HEK293 (cell line): ENCODE data around the gene ADAR.
A peak's percentile ranks its signal among the peaks of the same experiment; 100 is the strongest.

Source experiments
- CTCF ChIA-PET: fragments of 350-600 bp; formaldehyde crosslinking; extraction: SDS; loops from one replicate; lab custom pipeline; 2021; ENCODE audit warnings: antibody characterized with exemption; lab: Yijun Ruan, JAX
- POLR2A ChIA-PET: fragments of 300-600 bp; formaldehyde crosslinking; extraction: SDS; loops from one replicate; lab custom pipeline; 2020; ENCODE audit warnings: antibody characterized with exemption, inconsistent platforms; lab: Yijun Ruan, JAX
- H3K27ac ChIP-seq: fragments of 200-500 bp; sonication (Bioruptor generic); 2 replicates; pipeline ENCODE4 v1.5.1; 2014; ENCODE audit warnings: low read depth, low read length, control low read depth, inconsistent platforms; ENCODE audit errors: extremely low read depth
- H3K36me3 ChIP-seq, 2 experiments: fragments of 200-500 bp in 1 of 2; sonication (Bioruptor generic) in 1 of 2; 1 replicate in 1 of 2; 2 replicates in 1 of 2; pipeline ENCODE4 v1.5.1; 2014 to 2017; ENCODE audit warnings: inconsistent platforms in 2 of 2, low read length in 2 of 2; ENCODE audit not compliant: control insufficient read depth in 2 of 2, insufficient read depth in 1 of 2
- H3K4me1 ChIP-seq: fragments of 200-500 bp; sonication (Bioruptor generic); 2 replicates; pipeline ENCODE4 v1.5.1; 2014; ENCODE audit warnings: mild to moderate bottlenecking, low read length, inconsistent platforms; ENCODE audit not compliant: control insufficient read depth, insufficient read depth
- H3K4me3 ChIP-seq: 2 replicates; pipeline ENCODE4 v1.5.1; 2011; ENCODE audit warnings: low read depth, mild to moderate bottlenecking, control low read depth, low read length, moderate library complexity
- H3K9me3 ChIP-seq: fragments of 200-500 bp; sonication (Bioruptor generic); 2 replicates; pipeline ENCODE4 v1.5.1; 2014; ENCODE audit warnings: low read depth, low read length, inconsistent platforms; ENCODE audit not compliant: control insufficient read depth, insufficient read depth
- EGR2 ChIP-seq: fragments of 450-650 bp; formaldehyde crosslinking; IDR thresholded peaks from 2 replicates; pipeline ENCODE4 v1.5.1; 2016; ENCODE audit warnings: low read depth, missing biosample characterization, missing genetic modification characterization
- FEZF1 ChIP-seq: fragments of 450-650 bp; formaldehyde crosslinking; IDR thresholded peaks from 2 replicates; pipeline ENCODE4 v1.5.1; 2016; ENCODE audit warnings: missing biosample characterization, missing genetic modification characterization
- HOXA7 ChIP-seq: sonication (generic); formaldehyde crosslinking; IDR thresholded peaks from 2 replicates; pipeline ENCODE4 v1.8.1; 2022; ENCODE audit warnings: missing genetic modification reagents, borderline replicate concordance
- PRDM1 ChIP-seq: fragments of 450-650 bp; formaldehyde crosslinking; IDR thresholded peaks from 2 replicates; pipeline ENCODE4; 2016; ENCODE audit warnings: missing biosample characterization, missing genetic modification characterization
- PRDM10 ChIP-seq: fragments of 450-650 bp; formaldehyde crosslinking; IDR thresholded peaks from 2 replicates; pipeline ENCODE4 v1.5.1; 2016; ENCODE audit warnings: missing biosample characterization, missing genetic modification characterization
- YY1 ChIP-seq: fragments of 450-650 bp; formaldehyde crosslinking; IDR thresholded peaks from 2 replicates; pipeline ENCODE4 v1.5.1; 2018; ENCODE audit warnings: missing biosample characterization, missing genetic modification characterization
- YY2 ChIP-seq: fragments of 450-650 bp; formaldehyde crosslinking; IDR thresholded peaks from 2 replicates; pipeline ENCODE4 v1.5.1; 2016; ENCODE audit warnings: missing biosample characterization, missing genetic modification characterization
- ZBTB6 ChIP-seq: fragments of 450-650 bp; formaldehyde crosslinking; IDR thresholded peaks from 2 replicates; pipeline ENCODE4 v1.5.1; 2017; ENCODE audit warnings: missing biosample characterization, missing genetic modification characterization
- ZEB2 ChIP-seq: fragments of 450-650 bp; formaldehyde crosslinking; IDR thresholded peaks from 2 replicates; pipeline ENCODE4 v1.5.1; 2016; ENCODE audit warnings: missing biosample characterization, missing genetic modification characterization
- ZFP69B ChIP-seq: fragments of 450-650 bp; formaldehyde crosslinking; IDR thresholded peaks from 2 replicates; pipeline ENCODE4 v1.5.1; 2016; ENCODE audit warnings: missing biosample characterization, missing genetic modification characterization
- ZNF140 ChIP-seq: fragments of 450-650 bp; formaldehyde crosslinking; IDR thresholded peaks from 2 replicates; pipeline ENCODE4 v1.5.1; 2016; ENCODE audit warnings: missing biosample characterization, missing genetic modification characterization
- ZNF19 ChIP-seq: fragments of 450-650 bp; formaldehyde crosslinking; IDR thresholded peaks from 2 replicates; pipeline ENCODE4; 2016; ENCODE audit warnings: missing biosample characterization, missing genetic modification characterization, low read depth
- ZNF214 ChIP-seq: fragments of 450-650 bp; formaldehyde crosslinking; IDR thresholded peaks from 2 replicates; pipeline ENCODE4 v1.5.1; 2017; ENCODE audit warnings: missing biosample characterization, mild to moderate bottlenecking, missing genetic modification characterization, borderline replicate concordance
- ZNF302 ChIP-seq: fragments of 450-650 bp; formaldehyde crosslinking; IDR thresholded peaks from 2 replicates; pipeline ENCODE4 v1.5.1; 2016; ENCODE audit warnings: missing biosample characterization, missing genetic modification characterization, low read depth
- ZNF335 ChIP-seq: fragments of 450-650 bp; formaldehyde crosslinking; conservative IDR thresholded peaks from 2 replicates; pipeline ENCODE4 v1.5.1; 2016; ENCODE audit warnings: missing biosample characterization, missing genetic modification characterization
- ZNF354C ChIP-seq: fragments of 450-650 bp; formaldehyde crosslinking; IDR thresholded peaks from 2 replicates; pipeline ENCODE4 v1.5.1; 2016; ENCODE audit warnings: missing biosample characterization, missing genetic modification characterization, low read depth, borderline replicate concordance
- ZNF433 ChIP-seq: fragments of 450-650 bp; formaldehyde crosslinking; IDR thresholded peaks from 2 replicates; pipeline ENCODE4 v1.5.1; 2016; ENCODE audit warnings: missing biosample characterization, missing genetic modification characterization, low read depth
- ZNF610 ChIP-seq: fragments of 450-650 bp; formaldehyde crosslinking; IDR thresholded peaks from 2 replicates; pipeline ENCODE4 v1.5.1; 2016; ENCODE audit warnings: missing biosample characterization, missing genetic modification characterization, borderline replicate concordance
- ZSCAN16 ChIP-seq: fragments of 450-650 bp; formaldehyde crosslinking; IDR thresholded peaks from 2 replicates; pipeline ENCODE4 v1.5.1; 2016; ENCODE audit warnings: missing biosample characterization, missing genetic modification characterization
- TF ChIP-seq, protein P1 (sequence below): fragments of 450-650 bp; formaldehyde crosslinking; conservative IDR thresholded peaks from 2 replicates; pipeline ENCODE4 v1.5.1; 2016; ENCODE audit warnings: low read depth, missing biosample characterization, missing genetic modification characterization
- TF ChIP-seq, protein P2 (sequence below): fragments of 450-650 bp; formaldehyde crosslinking; IDR thresholded peaks from 2 replicates; pipeline ENCODE4 v1.5.1; 2016; ENCODE audit warnings: missing biosample characterization, missing genetic modification characterization, low read depth
- TF ChIP-seq, protein P3 (sequence below): fragments of 450-650 bp; formaldehyde crosslinking; IDR thresholded peaks from 2 replicates; pipeline ENCODE4 v1.5.1; 2016; ENCODE audit warnings: missing biosample characterization, missing genetic modification characterization

The ADAR gene

DNA sequence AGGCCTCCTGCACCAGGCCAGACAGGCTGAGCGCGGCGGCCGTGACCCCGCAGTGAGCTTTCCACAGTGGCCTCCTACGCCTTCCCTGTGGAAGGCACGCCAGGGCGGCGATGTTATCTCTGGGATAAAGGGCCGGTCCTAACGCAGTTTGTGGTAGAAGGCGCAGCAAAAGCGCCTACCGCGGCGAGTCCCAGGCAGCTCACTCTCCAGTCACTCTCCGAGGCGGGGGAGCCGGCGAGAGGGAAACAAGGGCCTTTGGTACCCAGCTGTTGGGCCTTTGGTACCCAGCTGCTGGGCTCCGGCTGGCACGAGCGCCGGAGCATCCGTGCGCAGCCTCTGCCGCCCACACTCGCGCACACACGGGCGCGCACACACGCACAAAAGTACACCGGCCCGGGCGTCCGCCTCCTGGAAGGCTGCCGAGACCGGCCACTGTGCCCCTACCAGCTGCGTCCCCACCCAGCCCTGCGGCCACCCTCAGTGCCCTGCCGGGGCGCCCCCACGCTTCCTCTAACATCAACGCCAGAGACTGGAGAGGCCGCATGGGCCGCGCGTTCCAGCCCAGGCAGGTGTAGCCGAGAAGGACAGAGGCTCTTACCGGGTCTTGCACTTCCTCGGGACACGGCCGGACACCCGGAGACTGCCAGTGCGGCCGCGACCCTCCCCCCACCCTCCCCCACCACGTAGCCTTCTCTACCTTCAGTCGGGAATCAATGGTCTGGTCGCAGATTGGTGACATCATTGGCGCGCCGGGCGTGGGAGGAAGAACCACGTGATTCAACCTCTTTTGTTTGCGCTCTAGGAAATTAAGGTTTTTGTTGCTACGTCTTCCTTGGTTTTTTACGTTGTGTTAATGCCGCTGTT, 19.5 kb upstream of the ADAR start (continued):
- TF ChIP-seq YY1 (no peak), ZNF354C (no peak), YY2 (tag by site-specific recombination) (no peak), PRDM1 (tag by site-specific recombination) (no peak), ZSCAN16 (tag by site-specific recombination) (no peak), ZNF214 (no peak), ZNF610 (tag by site-specific recombination) (no peak), ZBTB6 (tag by site-specific recombination) (no peak)
- TF ChIP-seq, protein P1, sequence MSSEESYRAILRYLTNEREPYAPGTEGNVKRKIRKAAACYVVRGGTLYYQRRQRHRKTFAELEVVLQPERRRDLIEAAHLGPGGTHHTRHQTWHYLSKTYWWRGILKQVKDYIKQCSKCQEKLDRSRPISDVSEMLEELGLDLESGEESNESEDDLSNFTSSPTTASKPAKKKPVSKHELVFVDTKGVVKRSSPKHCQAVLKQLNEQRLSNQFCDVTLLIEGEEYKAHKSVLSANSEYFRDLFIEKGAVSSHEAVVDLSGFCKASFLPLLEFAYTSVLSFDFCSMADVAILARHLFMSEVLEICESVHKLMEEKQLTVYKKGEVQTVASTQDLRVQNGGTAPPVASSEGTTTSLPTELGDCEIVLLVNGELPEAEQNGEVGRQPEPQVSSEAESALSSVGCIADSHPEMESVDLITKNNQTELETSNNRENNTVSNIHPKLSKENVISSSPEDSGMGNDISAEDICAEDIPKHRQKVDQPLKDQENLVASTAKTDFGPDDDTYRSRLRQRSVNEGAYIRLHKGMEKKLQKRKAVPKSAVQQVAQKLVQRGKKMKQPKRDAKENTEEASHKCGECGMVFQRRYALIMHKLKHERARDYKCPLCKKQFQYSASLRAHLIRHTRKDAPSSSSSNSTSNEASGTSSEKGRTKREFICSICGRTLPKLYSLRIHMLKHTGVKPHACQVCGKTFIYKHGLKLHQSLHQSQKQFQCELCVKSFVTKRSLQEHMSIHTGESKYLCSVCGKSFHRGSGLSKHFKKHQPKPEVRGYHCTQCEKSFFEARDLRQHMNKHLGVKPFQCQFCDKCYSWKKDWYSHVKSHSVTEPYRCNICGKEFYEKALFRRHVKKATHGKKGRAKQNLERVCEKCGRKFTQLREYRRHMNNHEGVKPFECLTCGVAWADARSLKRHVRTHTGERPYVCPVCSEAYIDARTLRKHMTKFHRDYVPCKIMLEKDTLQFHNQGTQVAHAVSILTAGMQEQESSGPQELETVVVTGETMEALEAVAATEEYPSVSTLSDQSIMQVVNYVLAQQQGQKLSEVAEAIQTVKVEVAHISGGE: peak; percentile 36; the same call in 1 of the 2 replicates
- TF ChIP-seq, protein P2, sequence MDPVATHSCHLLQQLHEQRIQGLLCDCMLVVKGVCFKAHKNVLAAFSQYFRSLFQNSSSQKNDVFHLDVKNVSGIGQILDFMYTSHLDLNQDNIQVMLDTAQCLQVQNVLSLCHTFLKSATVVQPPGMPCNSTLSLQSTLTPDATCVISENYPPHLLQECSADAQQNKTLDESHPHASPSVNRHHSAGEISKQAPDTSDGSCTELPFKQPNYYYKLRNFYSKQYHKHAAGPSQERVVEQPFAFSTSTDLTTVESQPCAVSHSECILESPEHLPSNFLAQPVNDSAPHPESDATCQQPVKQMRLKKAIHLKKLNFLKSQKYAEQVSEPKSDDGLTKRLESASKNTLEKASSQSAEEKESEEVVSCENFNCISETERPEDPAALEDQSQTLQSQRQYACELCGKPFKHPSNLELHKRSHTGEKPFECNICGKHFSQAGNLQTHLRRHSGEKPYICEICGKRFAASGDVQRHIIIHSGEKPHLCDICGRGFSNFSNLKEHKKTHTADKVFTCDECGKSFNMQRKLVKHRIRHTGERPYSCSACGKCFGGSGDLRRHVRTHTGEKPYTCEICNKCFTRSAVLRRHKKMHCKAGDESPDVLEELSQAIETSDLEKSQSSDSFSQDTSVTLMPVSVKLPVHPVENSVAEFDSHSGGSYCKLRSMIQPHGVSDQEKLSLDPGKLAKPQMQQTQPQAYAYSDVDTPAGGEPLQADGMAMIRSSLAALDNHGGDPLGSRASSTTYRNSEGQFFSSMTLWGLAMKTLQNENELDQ: no peak

- Histone ChIP-seq H3K4me3 (peak overlapping the region; percentile 97), H3K9me3 (no peaks in the 10 kb centered on the region), H3K4me1 (peaks cover 4% of the 10 kb centered on the region), H3K27ac (peak overlapping the region; percentile 65; the same call in 1 of the 2 replicates), H3K36me3 (peaks cover 0 to 29% of the 10 kb centered on the region in 2 experiments; a peak in 2 of 3 replicates)
- ChIA-PET POLR2A (interaction anchor here (0.9 to 1.2 kb wide), 4 partner anchors 13 to 992 kb away, joined by 3 to 5 read pairs (median 4); no protein-coding TSS in a partner anchor), CTCF (interaction anchor here (0.6 to 1.3 kb wide), 5 partner anchors 13 to 239 kb away, joined by 3 to 4 read pairs (median 3); no protein-coding TSS in a partner anchor)
- TF ChIP-seq ZNF433 (tag by site-specific recombination) (no peak), ZNF19 (tag by site-specific recombination) (no peak), ZEB2 (no peak), ZNF335 (tag by site-specific recombination) (no peak), PRDM10 (peak; percentile 67), EGR2 (no peak), HOXA7 (CRISPR knock-in tag) (no peak), FEZF1 (tag by site-specific recombination) (no peak), ZFP69B (tag by site-specific recombination) (peak; percentile 42; the same call in 1 of the 2 replicates), ZNF140 (no peak), ZNF302 (tag by site-specific recombination) (no peak)
- TF ChIP-seq, protein P3, sequence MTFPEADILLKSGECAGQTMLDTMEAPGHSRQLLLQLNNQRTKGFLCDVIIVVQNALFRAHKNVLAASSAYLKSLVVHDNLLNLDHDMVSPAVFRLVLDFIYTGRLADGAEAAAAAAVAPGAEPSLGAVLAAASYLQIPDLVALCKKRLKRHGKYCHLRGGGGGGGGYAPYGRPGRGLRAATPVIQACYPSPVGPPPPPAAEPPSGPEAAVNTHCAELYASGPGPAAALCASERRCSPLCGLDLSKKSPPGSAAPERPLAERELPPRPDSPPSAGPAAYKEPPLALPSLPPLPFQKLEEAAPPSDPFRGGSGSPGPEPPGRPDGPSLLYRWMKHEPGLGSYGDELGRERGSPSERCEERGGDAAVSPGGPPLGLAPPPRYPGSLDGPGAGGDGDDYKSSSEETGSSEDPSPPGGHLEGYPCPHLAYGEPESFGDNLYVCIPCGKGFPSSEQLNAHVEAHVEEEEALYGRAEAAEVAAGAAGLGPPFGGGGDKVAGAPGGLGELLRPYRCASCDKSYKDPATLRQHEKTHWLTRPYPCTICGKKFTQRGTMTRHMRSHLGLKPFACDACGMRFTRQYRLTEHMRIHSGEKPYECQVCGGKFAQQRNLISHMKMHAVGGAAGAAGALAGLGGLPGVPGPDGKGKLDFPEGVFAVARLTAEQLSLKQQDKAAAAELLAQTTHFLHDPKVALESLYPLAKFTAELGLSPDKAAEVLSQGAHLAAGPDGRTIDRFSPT (tag by site-specific recombination): no peak
Observed at GRCh38 chr1:154626456-154627256, 18.7 kb upstream of the ADAR start.
